Measurements from ENCODE around the gene GABRD.

DNA sequence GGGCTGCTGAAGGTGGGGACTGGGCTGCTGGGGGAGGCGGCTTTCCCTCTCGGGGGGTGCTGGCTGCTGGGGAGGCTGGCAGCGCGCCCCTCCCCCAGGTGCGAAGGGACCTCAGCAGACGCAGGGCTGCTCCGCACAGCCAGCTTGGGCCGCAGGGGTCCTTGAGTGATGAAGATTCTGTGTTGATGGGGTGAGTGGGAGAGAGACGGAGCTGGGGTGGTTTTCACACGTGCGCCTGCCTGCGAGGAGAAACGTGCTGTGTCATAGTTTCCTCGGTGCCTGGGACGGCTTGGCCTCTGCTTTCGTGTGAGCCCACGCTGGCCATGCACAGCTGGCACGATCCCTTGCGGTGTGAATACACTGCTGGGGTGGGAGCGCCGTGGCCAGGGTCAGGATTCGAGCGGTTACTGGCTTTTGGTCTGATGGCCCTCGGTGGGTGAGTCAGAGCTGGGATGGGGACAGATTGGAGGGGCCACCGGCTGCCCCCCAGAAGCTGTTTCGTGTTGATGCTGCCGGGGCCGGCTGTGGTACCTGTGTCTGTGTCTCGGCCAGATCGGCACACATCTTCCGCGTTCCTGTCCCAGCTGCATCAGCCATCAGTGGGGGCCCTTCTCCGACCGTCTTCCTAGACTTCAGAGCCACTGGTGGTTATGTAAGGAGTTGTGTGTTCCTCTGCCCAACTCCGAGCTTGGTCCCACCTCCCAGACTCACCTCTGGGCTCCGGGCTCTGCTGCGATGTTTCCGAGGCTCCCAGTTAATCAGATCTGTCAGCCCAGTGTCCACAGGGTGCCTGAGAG, 56.0 kb downstream of the GABRD start:
- TF ChIP-seq EZH2 (IDR thresholded peaks at IDR 0.05; ENCODE audit: insufficient read depth, low read length): no peak
- TF ChIP-seq, protein P1, sequence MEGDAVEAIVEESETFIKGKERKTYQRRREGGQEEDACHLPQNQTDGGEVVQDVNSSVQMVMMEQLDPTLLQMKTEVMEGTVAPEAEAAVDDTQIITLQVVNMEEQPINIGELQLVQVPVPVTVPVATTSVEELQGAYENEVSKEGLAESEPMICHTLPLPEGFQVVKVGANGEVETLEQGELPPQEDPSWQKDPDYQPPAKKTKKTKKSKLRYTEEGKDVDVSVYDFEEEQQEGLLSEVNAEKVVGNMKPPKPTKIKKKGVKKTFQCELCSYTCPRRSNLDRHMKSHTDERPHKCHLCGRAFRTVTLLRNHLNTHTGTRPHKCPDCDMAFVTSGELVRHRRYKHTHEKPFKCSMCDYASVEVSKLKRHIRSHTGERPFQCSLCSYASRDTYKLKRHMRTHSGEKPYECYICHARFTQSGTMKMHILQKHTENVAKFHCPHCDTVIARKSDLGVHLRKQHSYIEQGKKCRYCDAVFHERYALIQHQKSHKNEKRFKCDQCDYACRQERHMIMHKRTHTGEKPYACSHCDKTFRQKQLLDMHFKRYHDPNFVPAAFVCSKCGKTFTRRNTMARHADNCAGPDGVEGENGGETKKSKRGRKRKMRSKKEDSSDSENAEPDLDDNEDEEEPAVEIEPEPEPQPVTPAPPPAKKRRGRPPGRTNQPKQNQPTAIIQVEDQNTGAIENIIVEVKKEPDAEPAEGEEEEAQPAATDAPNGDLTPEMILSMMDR (IDR thresholded peaks at IDR 0.05; ENCODE audit: insufficient read depth, low read depth, low read length): no peak
